Cardiac muscle cell (in vitro differentiated cells and primary cell): ENCODE measurements around the gene MC1R. TPM values are rescaled to one million over a fixed set of nuclear protein-coding genes. Genes with fewer than 3 reads are reported as not detected.

Source experiments
- DNase-seq, 2 donors: peaks; one replicate each; pipeline versions ENCODE4 v3.0.0 to v3.0.0-alpha.2; 2010 to 2017; ENCODE audit warnings: low read depth in 1 of 2, low spot score in 1 of 2
- H3K27ac ChIP-seq: fragments of 200-600 bp; sonication (generic); 2 replicates; pipeline ENCODE4 v1.5.1; 2016
- H3K27me3 ChIP-seq: fragments of 200-600 bp; sonication (generic); 2 replicates; pipeline ENCODE4 v1.6.0; 2016; ENCODE audit warnings: control low read depth
- H3K36me3 ChIP-seq: fragments of 200-600 bp; sonication (generic); 2 replicates; pipeline ENCODE4 v1.5.1; 2016; ENCODE audit warnings: control low read depth
- H3K4me1 ChIP-seq: fragments of 200-600 bp; sonication (generic); 2 replicates; pipeline ENCODE4 v1.8.1; 2017; ENCODE audit warnings: low read depth, mild to moderate bottlenecking, mixed run types
- H3K4me3 ChIP-seq: fragments of 200-600 bp; sonication (generic); 2 replicates; pipeline ENCODE4 v1.5.1; 2016; ENCODE audit warnings: mild to moderate bottlenecking
- H3K9me3 ChIP-seq: fragments of 200-600 bp; sonication (generic); 2 replicates; pipeline ENCODE4 v1.5.1; 2017; ENCODE audit warnings: low read depth, mild to moderate bottlenecking, control low read depth
- polyA plus RNA-seq: library from polyadenylated mRNA; unstranded; fragments of >200 nt; fragmentation: Nextera tagmentation; extraction: Ambion mirVana; gene quantifications from 2 replicates; pipeline ENCODE4 v1.2.1, GENCODE V29; 2016
- total RNA-seq: library from RNA; depleted of rRNA; stranded (reverse); fragments of >200 nt; gene quantifications from 2 replicates; pipeline ENCODE4 v1.2.3, GENCODE V29; 2016
- TF ChIP-seq, protein P1 (sequence below): IDR thresholded peaks from 2 replicates; pipeline ENCODE4 v1.5.1; 2012; ENCODE audit warnings: low read depth, mild to moderate bottlenecking, low read length

MC1R gene
- total RNA-seq (7.2 and 7.7 TPM in 2 replicates), polyA plus RNA-seq (3.9 and 9.6 TPM in 2 replicates)

- TF ChIP-seq, protein P1, sequence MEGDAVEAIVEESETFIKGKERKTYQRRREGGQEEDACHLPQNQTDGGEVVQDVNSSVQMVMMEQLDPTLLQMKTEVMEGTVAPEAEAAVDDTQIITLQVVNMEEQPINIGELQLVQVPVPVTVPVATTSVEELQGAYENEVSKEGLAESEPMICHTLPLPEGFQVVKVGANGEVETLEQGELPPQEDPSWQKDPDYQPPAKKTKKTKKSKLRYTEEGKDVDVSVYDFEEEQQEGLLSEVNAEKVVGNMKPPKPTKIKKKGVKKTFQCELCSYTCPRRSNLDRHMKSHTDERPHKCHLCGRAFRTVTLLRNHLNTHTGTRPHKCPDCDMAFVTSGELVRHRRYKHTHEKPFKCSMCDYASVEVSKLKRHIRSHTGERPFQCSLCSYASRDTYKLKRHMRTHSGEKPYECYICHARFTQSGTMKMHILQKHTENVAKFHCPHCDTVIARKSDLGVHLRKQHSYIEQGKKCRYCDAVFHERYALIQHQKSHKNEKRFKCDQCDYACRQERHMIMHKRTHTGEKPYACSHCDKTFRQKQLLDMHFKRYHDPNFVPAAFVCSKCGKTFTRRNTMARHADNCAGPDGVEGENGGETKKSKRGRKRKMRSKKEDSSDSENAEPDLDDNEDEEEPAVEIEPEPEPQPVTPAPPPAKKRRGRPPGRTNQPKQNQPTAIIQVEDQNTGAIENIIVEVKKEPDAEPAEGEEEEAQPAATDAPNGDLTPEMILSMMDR, result peak; percentile 65
- DNase-seq, result peak; percentile 63 to 67
- Histone ChIP-seq H3K36me3 (no peaks in the 10 kb centered on the region), H3K4me3 (peak within 1 kb of the TSS; percentile 34), H3K27ac (no peak within 1 kb of the TSS), H3K9me3 (no peaks in the 10 kb centered on the region), H3K27me3 (peaks cover 16% of the 10 kb centered on the region), H3K4me1 (no peaks in the 10 kb centered on the region)
Measured at GRCh38 chr16:89918453-89919347, at the start of gene MC1R. Gene MC1R (plus strand): TSS chr16:89918862. CDS start chr16:89919259, 397 bp downstream.

- TF ChIP-seq, protein P1, result no peak
- no peaks in the 10 kb centered on the region for H3K4me1 ChIP-seq
- H3K4me3 ChIP-seq, result no peak overlapping the region
- H3K27ac ChIP-seq, result no peak overlapping the region
- H3K9me3 ChIP-seq, result no peaks in the 10 kb centered on the region
- no peaks in the 10 kb centered on the region for H3K27me3 ChIP-seq
- peaks cover 1% of the 10 kb centered on the region for H3K36me3 ChIP-seq
- DNase-seq, result no peak
Measured at GRCh38 chr16:89869911-89870310, 48.8 kb upstream of the MC1R start.

DNA sequence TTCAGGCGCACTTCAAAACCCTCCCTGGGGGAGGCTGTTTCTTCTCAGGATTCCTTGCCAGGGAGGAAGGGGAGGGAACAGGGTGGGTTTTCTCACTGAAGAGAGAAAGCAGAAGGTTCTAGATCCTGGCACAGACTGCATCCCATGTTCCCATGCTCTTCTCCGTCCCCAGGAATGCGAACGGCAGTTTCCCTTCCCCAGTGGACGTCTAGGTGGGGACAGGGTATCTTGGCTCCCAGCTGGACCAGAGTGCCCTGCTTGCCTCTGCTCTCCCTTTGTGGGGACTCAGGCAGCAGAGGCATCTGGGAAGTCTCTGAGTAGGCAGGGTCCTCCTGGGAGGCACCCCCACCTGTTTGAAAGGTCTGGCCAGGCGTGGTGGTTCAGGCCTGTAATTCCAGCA, 48.2 kb upstream of the MC1R start:
- H3K27me3 ChIP-seq, result no peaks in the 10 kb centered on the region
- H3K4me1 ChIP-seq, result no peaks in the 10 kb centered on the region
- peaks cover 4% of the 10 kb centered on the region for H3K36me3 ChIP-seq
- DNase-seq, result no peak
- H3K4me3 ChIP-seq, result no peak overlapping the region
- TF ChIP-seq, protein P1, result no peak
- H3K9me3 ChIP-seq, result no peaks in the 10 kb centered on the region
- H3K27ac ChIP-seq, result no peak overlapping the region

DNA sequence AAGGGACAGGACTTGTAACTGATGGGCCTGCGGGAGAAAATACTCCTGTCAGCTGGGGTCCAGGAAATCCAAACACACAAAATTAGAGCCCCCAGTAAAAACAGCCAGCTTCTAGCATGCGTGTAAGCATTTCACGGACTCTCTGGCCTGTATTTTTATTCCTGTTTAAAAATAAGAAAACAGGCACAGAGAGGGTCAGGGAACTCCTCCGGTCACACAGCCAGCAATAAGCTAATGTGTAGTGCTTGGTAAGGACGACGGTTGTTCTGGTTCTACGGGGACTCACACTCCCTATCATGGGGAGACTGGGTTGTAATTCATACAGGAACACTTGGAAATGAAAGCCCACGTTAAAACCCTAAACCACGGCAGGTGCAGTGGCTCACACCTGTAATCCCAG, 46.8 kb upstream of the MC1R start:
- H3K36me3 ChIP-seq, result peaks cover 4% of the 10 kb centered on the region
- H3K4me1 ChIP-seq, result no peaks in the 10 kb centered on the region
- TF ChIP-seq, protein P1, result no peak
- H3K9me3 ChIP-seq, result no peaks in the 10 kb centered on the region
- DNase-seq, result no peak
- no peaks in the 10 kb centered on the region for H3K27me3 ChIP-seq
- no peak overlapping the region for H3K4me3 ChIP-seq
- no peak overlapping the region for H3K27ac ChIP-seq

DNA sequence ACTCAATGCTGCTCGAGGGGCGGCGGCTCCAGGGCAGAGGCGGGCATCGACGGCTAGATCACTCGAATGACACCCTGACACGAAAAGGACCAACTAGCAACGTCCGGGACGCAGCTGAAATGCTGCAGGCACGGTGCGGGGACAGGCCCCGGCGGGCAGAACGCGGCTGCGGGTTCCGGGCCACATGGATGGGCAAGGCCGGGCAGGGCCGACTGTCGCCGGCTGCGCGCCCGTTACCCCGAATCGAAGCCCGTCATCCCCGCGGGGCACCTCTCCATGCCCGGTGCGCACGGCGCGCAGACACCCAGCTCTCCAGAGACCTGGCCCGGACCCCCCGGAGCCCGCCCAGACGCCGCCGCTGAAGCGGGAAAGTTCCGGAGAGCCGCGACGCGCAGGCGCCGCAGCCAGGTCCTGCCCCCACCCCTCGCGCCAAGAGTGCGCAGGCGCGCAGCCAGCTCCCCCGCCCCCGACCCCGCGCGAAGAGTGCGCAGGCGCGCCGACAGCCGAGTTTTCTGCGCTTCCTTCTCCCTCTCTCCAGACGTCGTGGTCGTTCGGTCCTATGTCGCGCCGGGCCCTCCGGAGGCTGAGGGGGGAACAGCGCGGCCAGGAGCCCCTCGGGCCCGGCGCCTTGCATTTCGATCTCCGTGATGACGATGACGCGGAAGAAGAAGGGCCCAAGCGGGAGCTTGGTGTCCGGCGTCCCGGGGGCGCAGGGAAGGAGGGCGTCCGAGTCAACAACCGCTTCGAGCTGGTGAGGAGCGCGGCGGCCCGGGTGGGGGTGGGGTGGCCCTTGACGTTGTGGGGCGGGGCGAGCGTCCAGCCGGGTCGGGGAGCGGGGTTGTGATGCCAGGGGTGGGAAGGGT, 45.3 kb upstream of the MC1R start, which contains the start of gene TCF25:
Gene TCF25, plus strand, starts transcription at position 484 of the 863 bp plus-strand sequence. Its CDS starts 76 bp downstream, at position 560.
- Histone ChIP-seq H3K4me3 (peak within 1 kb of the TSS; percentile 62), H3K4me1 (no peaks in the 10 kb centered on the region), H3K27ac (peak within 1 kb of the TSS; percentile 98), H3K36me3 (peaks cover 4% of the 10 kb centered on the region), H3K27me3 (no peaks in the 10 kb centered on the region), H3K9me3 (no peaks in the 10 kb centered on the region)
- DNase-seq, result peak; percentile 91 to 93
- TF ChIP-seq, protein P1, result no peak
